ENCODE results near the gene SOX10. TPM values are rescaled to one million over a fixed set of nuclear protein-coding genes. Genes with fewer than 3 reads are reported as not detected.

SOX10 gene
- total RNA-seq, 2 experiments from 2014 or later, result not detected

GRCh38 chr22:37999236-37999635 lies 14.9 kb upstream of the SOX10 start:
- Mint-ChIP-seq H3K4me3 (no peak overlapping the region), H3K4me1 (ENCODE audit: low read depth) (no peaks in the 10 kb centered on the region), H3K27ac (no peak overlapping the region), H3K36me3 (ENCODE audit: low read depth) (no peaks in the 10 kb centered on the region), H3K9me3 (no peaks in the 10 kb centered on the region), H3K27me3 (no peaks in the 10 kb centered on the region)
- no peaks in the 10 kb centered on the region for H3K9me3 ChIP-seq (ENCODE audit: control insufficient read depth in 1 of 2, insufficient read depth in 1 of 2, low read length in 2 of 2)
- intact Hi-C loops (cut with DNase I, micrococcal nuclease), result no loop called here
- DNase-seq, result no peak
- no peak overlapping the region for H3K4me3 ChIP-seq (ENCODE audit: low read length)
- no peak for TF ChIP-seq CTCF (IDR thresholded peaks at IDR 0.05)
- CTCF ChIA-PET, result no interaction called here
- H3K27ac ChIP-seq (ENCODE audit: low read depth in 1 of 2, low read length in 2 of 2), result no peak overlapping the region
- peaks cover 3% of the 10 kb centered on the region for H3K4me1 ChIP-seq (ENCODE audit: insufficient read depth, low read length)
- no peak for ATAC-seq (ENCODE audit: poor library complexity)
- POLR2A ChIA-PET, result no interaction called here
- no peaks in the 10 kb centered on the region for H3K36me3 ChIP-seq (ENCODE audit: insufficient read depth, low read length)
- no peaks in the 10 kb centered on the region for H3K27me3 ChIP-seq (ENCODE audit: control insufficient read depth in 1 of 2, insufficient read depth in 2 of 2, low read length in 2 of 2)

- Mint-ChIP-seq H3K4me3 (no peak overlapping the region), H3K36me3 (ENCODE audit: low read depth) (no peaks in the 10 kb centered on the region), H3K4me1 (ENCODE audit: low read depth) (no peaks in the 10 kb centered on the region), H3K27ac (no peak overlapping the region), H3K27me3 (no peaks in the 10 kb centered on the region), H3K9me3 (no peaks in the 10 kb centered on the region)
- CTCF ChIA-PET, result no interaction called here
- intact Hi-C loops (cut with DNase I, micrococcal nuclease), result no loop called here
- TF ChIP-seq CTCF (IDR thresholded peaks at IDR 0.05), result no peak
- no peaks in the 10 kb centered on the region for H3K27me3 ChIP-seq (ENCODE audit: control insufficient read depth in 1 of 2, insufficient read depth in 2 of 2, low read length in 2 of 2)
- peaks cover 3% of the 10 kb centered on the region for H3K4me1 ChIP-seq (ENCODE audit: insufficient read depth, low read length)
- ATAC-seq (ENCODE audit: poor library complexity), result no peak
- no peaks in the 10 kb centered on the region for H3K36me3 ChIP-seq (ENCODE audit: insufficient read depth, low read length)
- no peaks in the 10 kb centered on the region for H3K9me3 ChIP-seq (ENCODE audit: control insufficient read depth in 1 of 2, insufficient read depth in 1 of 2, low read length in 2 of 2)
- H3K27ac ChIP-seq (ENCODE audit: low read depth in 1 of 2, low read length in 2 of 2), result no peak overlapping the region
- DNase-seq, result no peak
- no peak overlapping the region for H3K4me3 ChIP-seq (ENCODE audit: low read length)
- POLR2A ChIA-PET, result no interaction called here
Observed at GRCh38 chr22:37998543-37998942, 14.2 kb upstream of the SOX10 start.

GRCh38 chr22:37996515-37997246 lies 12.3 kb upstream of the SOX10 start:
- Mint-ChIP-seq H3K9me3 (no peaks in the 10 kb centered on the region), H3K27me3 (no peaks in the 10 kb centered on the region), H3K4me3 (no peak overlapping the region), H3K27ac (no peak overlapping the region), H3K36me3 (ENCODE audit: low read depth) (no peaks in the 10 kb centered on the region), H3K4me1 (ENCODE audit: low read depth) (no peaks in the 10 kb centered on the region)
- DNase-seq (peak in 1 of 14 experiments; percentile 8), ATAC-seq (ENCODE audit: poor library complexity) (no peak)
- H3K27me3 ChIP-seq (ENCODE audit: control insufficient read depth in 1 of 2, insufficient read depth in 2 of 2, low read length in 2 of 2), result no peaks in the 10 kb centered on the region
- no peak overlapping the region for H3K4me3 ChIP-seq (ENCODE audit: low read length)
- H3K36me3 ChIP-seq (ENCODE audit: insufficient read depth, low read length), result no peaks in the 10 kb centered on the region
- POLR2A ChIA-PET, result no interaction called here
- no peak for TF ChIP-seq CTCF (IDR thresholded peaks at IDR 0.05)
- intact Hi-C loops (cut with DNase I, micrococcal nuclease), result no loop called here
- no peaks in the 10 kb centered on the region for H3K9me3 ChIP-seq (ENCODE audit: control insufficient read depth in 1 of 2, insufficient read depth in 1 of 2, low read length in 2 of 2)
- H3K4me1 ChIP-seq (ENCODE audit: insufficient read depth, low read length), result peaks cover 6% of the 10 kb centered on the region
- no peak overlapping the region for H3K27ac ChIP-seq (ENCODE audit: low read depth in 1 of 2, low read length in 2 of 2)
- CTCF ChIA-PET, result no interaction called here
